Measurements from ENCODE around the gene ITGAD. TPM values are rescaled to one million over a fixed set of nuclear protein-coding genes. Genes with fewer than 3 reads are reported as not detected.

The ITGAD gene
- total and polyA plus RNA-seq, 2 of the 4 experiments (the other 2 are of a cell fraction), result not detected

- Histone ChIP-seq H2BK120ac (ENCODE audit: low read depth, low read length) (no peak overlapping the region), H4K91ac (ENCODE audit: insufficient read depth, low read depth, low read length) (no peak overlapping the region), H3K9ac (ENCODE audit: low read depth, low read length) (no peak overlapping the region), H3K4me3 (ENCODE audit: insufficient read depth, low read depth, low read length) (no peak overlapping the region), H3K56ac (ENCODE audit: extremely low read depth, insufficient read depth, low read length) (no peak overlapping the region), H2AK5ac (ENCODE audit: low read depth, low read length) (no peak overlapping the region), H3K9me1 (ENCODE audit: insufficient read depth, low read length) (no peaks in the 10 kb centered on the region), H4K5ac (ENCODE audit: low read depth, low read length) (no peak overlapping the region), H3K79me1 (ENCODE audit: low read depth in 1 of 2, low read length in 2 of 2) (no peaks in the 10 kb centered on the region), H3K36me3 (ENCODE audit: control insufficient read depth, insufficient read depth, low read length) (no peaks in the 10 kb centered on the region), H2BK20ac (ENCODE audit: low read depth, low read length) (no peak overlapping the region), H3K18ac (ENCODE audit: low read depth, low read length) (no peak overlapping the region), H3K4ac (ENCODE audit: low read depth, low read length) (no peak overlapping the region), H2BK5ac (ENCODE audit: low read depth, low read length, poor library complexity, severe bottlenecking) (no peak overlapping the region), H3K4me1 (ENCODE audit: control insufficient read depth, insufficient read depth, low read length) (no peaks in the 10 kb centered on the region), H4K20me1 (ENCODE audit: insufficient read depth, low read length) (no peaks in the 10 kb centered on the region), H4K8ac (ENCODE audit: low read depth in 2 of 2, low read length in 2 of 2) (no peak overlapping the region), H3K23ac (ENCODE audit: low read depth, low read length) (no peak overlapping the region), H2AK9ac (replicated peaks; ENCODE audit: low read depth, low read length, poor library complexity) (no peak overlapping the region), H3K14ac (replicated peaks; ENCODE audit: low read depth, low read length) (no peak overlapping the region), H2BK15ac (ENCODE audit: low read depth, low read length) (no peak overlapping the region), H2AFZ (replicated peaks; ENCODE audit: low read length, poor library complexity) (no peak overlapping the region), H3K27ac (ENCODE audit: insufficient read depth, low read length) (no peak overlapping the region), H3K4me2 (ENCODE audit: low read depth, low read length) (no peak overlapping the region), H3K27me3 (ENCODE audit: control insufficient read depth, insufficient read depth, low read length) (peaks cover 5% of the 10 kb centered on the region), H3K9me3 (ENCODE audit: control insufficient read depth, insufficient read depth, low read length) (no peaks in the 10 kb centered on the region)
- BruUV-seq (replicated peaks), result no TSS peak
- in situ Hi-C loops (cut with MboI; ENCODE audit: low sequenced_read_pairs), result no loop called here
- ATAC-seq (ENCODE audit: low read depth), result no peak
- intact Hi-C loops (cut with micrococcal nuclease), result no loop called here
- no peak for DNase-seq
- ChIA-PET POLR2A (ENCODE audit: unreplicated experiment) (no interaction called here), CTCF (no interaction called here)
- dilution Hi-C loops (cut with HindIII; ENCODE audit: low sequenced_read_pairs, unreplicated experiment), result no loop called here
- TF ChIP-seq MXI1 (IDR thresholded peaks at IDR 0.05; ENCODE audit: borderline replicate concordance, low read depth, low read length), result no peak
- TF ChIP-seq, protein P1, sequence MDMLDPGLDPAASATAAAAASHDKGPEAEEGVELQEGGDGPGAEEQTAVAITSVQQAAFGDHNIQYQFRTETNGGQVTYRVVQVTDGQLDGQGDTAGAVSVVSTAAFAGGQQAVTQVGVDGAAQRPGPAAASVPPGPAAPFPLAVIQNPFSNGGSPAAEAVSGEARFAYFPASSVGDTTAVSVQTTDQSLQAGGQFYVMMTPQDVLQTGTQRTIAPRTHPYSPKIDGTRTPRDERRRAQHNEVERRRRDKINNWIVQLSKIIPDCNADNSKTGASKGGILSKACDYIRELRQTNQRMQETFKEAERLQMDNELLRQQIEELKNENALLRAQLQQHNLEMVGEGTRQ (IDR thresholded peaks at IDR 0.05; ENCODE audit: low read depth, low read length), result no peak
- TF ChIP-seq, protein P2, sequence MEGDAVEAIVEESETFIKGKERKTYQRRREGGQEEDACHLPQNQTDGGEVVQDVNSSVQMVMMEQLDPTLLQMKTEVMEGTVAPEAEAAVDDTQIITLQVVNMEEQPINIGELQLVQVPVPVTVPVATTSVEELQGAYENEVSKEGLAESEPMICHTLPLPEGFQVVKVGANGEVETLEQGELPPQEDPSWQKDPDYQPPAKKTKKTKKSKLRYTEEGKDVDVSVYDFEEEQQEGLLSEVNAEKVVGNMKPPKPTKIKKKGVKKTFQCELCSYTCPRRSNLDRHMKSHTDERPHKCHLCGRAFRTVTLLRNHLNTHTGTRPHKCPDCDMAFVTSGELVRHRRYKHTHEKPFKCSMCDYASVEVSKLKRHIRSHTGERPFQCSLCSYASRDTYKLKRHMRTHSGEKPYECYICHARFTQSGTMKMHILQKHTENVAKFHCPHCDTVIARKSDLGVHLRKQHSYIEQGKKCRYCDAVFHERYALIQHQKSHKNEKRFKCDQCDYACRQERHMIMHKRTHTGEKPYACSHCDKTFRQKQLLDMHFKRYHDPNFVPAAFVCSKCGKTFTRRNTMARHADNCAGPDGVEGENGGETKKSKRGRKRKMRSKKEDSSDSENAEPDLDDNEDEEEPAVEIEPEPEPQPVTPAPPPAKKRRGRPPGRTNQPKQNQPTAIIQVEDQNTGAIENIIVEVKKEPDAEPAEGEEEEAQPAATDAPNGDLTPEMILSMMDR (conservative IDR thresholded peaks at IDR 0.05; ENCODE audit: low read depth, low read length), result no peak
- WGBS, 2 experiments (ENCODE audit: extremely low coverage in 2 of 2, insufficient read length in 1 of 2), result no CpG with 5 or more reads among the region's 14 CpGs
Observed at GRCh38 chr16:31373235-31373634, 19.9 kb upstream of the ITGAD start.
